ENCODE measurements around the gene THRSP.
"Not testable (repeated sequence)": the region's sequence is repeated elsewhere in the genome, so short reads cannot be mapped to it uniquely, and the experiment has no call there.

DNA sequence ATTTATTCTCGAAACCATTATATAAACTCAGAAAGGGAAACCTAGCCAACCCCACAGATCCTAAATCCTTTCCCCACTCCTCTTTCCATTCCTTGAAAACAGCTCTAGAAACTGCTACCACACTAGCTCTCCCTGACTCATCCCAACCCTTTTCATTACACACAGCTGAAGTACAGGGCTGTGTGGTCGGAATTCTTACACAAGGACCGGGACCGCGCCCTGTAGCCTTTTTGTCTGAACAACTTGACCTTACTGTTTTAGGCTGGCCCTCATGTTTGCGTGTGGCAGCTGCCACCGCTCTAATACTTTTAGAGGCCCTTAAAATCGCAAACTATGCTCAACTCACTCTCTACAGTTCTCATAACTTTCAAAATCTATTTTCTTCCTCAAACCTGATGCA is 20.8 kb downstream of the THRSP start:
- not testable (repeated sequence) for TF ChIP-seq YY1 (IDR thresholded peaks at IDR 0.05; ENCODE audit: extremely low read depth, insufficient replicate concordance, low read depth, low read length); SIN3A (IDR thresholded peaks at IDR 0.05; ENCODE audit: low read depth); ELF1 (IDR thresholded peaks at IDR 0.05; ENCODE audit: borderline replicate concordance, low read depth); FOSL1 (IDR thresholded peaks at IDR 0.05; ENCODE audit: low read depth); POLR2A (IDR thresholded peaks at IDR 0.05; ENCODE audit: borderline replicate concordance, extremely low read depth, insufficient read depth, insufficient read length); SP1 (IDR thresholded peaks at IDR 0.05; ENCODE audit: low read depth); ZFX (IDR thresholded peaks at IDR 0.05); POLR2AphosphoS5 (IDR thresholded peaks at IDR 0.05; ENCODE audit: low read depth, low read length); EGR1 (IDR thresholded peaks at IDR 0.05; ENCODE audit: low read depth); SRF (IDR thresholded peaks at IDR 0.05; ENCODE audit: low read depth); RAD21 (IDR thresholded peaks at IDR 0.05; ENCODE audit: low read depth)
- TF ChIP-seq, protein P1, sequence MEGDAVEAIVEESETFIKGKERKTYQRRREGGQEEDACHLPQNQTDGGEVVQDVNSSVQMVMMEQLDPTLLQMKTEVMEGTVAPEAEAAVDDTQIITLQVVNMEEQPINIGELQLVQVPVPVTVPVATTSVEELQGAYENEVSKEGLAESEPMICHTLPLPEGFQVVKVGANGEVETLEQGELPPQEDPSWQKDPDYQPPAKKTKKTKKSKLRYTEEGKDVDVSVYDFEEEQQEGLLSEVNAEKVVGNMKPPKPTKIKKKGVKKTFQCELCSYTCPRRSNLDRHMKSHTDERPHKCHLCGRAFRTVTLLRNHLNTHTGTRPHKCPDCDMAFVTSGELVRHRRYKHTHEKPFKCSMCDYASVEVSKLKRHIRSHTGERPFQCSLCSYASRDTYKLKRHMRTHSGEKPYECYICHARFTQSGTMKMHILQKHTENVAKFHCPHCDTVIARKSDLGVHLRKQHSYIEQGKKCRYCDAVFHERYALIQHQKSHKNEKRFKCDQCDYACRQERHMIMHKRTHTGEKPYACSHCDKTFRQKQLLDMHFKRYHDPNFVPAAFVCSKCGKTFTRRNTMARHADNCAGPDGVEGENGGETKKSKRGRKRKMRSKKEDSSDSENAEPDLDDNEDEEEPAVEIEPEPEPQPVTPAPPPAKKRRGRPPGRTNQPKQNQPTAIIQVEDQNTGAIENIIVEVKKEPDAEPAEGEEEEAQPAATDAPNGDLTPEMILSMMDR (IDR thresholded peaks at IDR 0.05 in 2 of 3, conservative IDR thresholded peaks at IDR 0.05 in 1 of 3; ENCODE audit: borderline replicate concordance in 1 of 3, insufficient read depth in 1 of 3, low read depth in 2 of 3, low read length in 2 of 3): not testable (repeated sequence)
